CD4-positive, alpha-beta T cell (primary cell): ENCODE data around the gene SSH3. TPM values are rescaled to one million over a fixed set of nuclear protein-coding genes. Genes with fewer than 3 reads are reported as not detected.

Experiments
- ATAC-seq: fragments of 200-7000 bp; cut with Tn5 transposase; one replicate; pipeline ENCODE4 v1.10.0; 2022; ENCODE audit warnings: mild to moderate bottlenecking; ENCODE audit not compliant: poor library complexity
- CTCF ChIA-PET: fragments of 350-600 bp; sonication (Branson Sonifier 250); formaldehyde crosslinking; loops from one replicate; lab custom pipeline; 2021; ENCODE audit warnings: antibody characterized with exemption, inconsistent platforms; lab: Charles Lee
- POLR2A ChIA-PET: fragments of 350-600 bp; sonication (Branson Sonifier 250); formaldehyde crosslinking; loops from one replicate; lab custom pipeline; 2021; ENCODE audit warnings: antibody characterized with exemption, inconsistent platforms; lab: Charles Lee
- DNase-seq, 14 experiments: peaks; one replicate each; pipeline ENCODE4 v3.0.0-alpha.2; 2013 to 2020; ENCODE audit warnings: mixed read lengths in 2 of 14
- H3K27ac ChIP-seq, 2 donors: one replicate each; pipeline versions ENCODE4 v1.5.1 to v1.7.0; 2013; ENCODE audit warnings: low read length in 2 of 2, low read depth in 1 of 2, mild to moderate bottlenecking in 1 of 2
- H3K27me3 ChIP-seq, 2 experiments: 1 replicate in 1 of 2; 2 replicates in 1 of 2; pipeline versions ENCODE4 v1.6.1 to v1.7.0; 2013; ENCODE audit warnings: low read length in 2 of 2, control low read depth in 1 of 2, mild to moderate bottlenecking in 1 of 2, moderate library complexity in 1 of 2; ENCODE audit not compliant: insufficient read depth in 2 of 2, control insufficient read depth in 1 of 2
- H3K36me3 ChIP-seq: one replicate; pipeline ENCODE4 v1.6.1; 2013; ENCODE audit warnings: low read length, control low read depth; ENCODE audit not compliant: insufficient read depth
- H3K4me1 ChIP-seq: one replicate; pipeline ENCODE4 v1.6.1; 2013; ENCODE audit warnings: low read length, control low read depth; ENCODE audit not compliant: insufficient read depth
- H3K4me3 ChIP-seq: one replicate; pipeline ENCODE4 v1.5.1; 2013; ENCODE audit warnings: mild to moderate bottlenecking, low read length, moderate library complexity
- H3K9me3 ChIP-seq, 2 experiments: 1 replicate in 1 of 2; 2 replicates in 1 of 2; pipeline versions ENCODE4 v1.6.1 to v1.7.0; 2013; ENCODE audit warnings: low read length in 2 of 2, mild to moderate bottlenecking in 2 of 2, control low read depth in 1 of 2, moderate library complexity in 1 of 2; ENCODE audit not compliant: control insufficient read depth in 1 of 2, insufficient read depth in 1 of 2
- H3K27ac Mint-ChIP-seq: one replicate; pipeline ENCODE4 v1.8.0; 2020; ENCODE audit warnings: mixed read lengths
- H3K27me3 Mint-ChIP-seq: one replicate; pipeline ENCODE4 v1.8.0; 2021; ENCODE audit warnings: mixed read lengths
- H3K36me3 Mint-ChIP-seq: one replicate; pipeline ENCODE4 v1.8.0; 2021; ENCODE audit warnings: low read depth, mixed read lengths
- H3K4me1 Mint-ChIP-seq: one replicate; pipeline ENCODE4 v1.8.0; 2021; ENCODE audit warnings: low read depth, mixed read lengths
- H3K4me3 Mint-ChIP-seq: one replicate; pipeline ENCODE4 v1.8.0; 2020; ENCODE audit warnings: mild to moderate bottlenecking, mixed read lengths
- H3K9me3 Mint-ChIP-seq: one replicate; pipeline ENCODE4 v1.8.0; 2020; ENCODE audit warnings: mixed read lengths
- intact Hi-C, 2 experiments: fragments of 100-400 bp; cut with DNase I in 1 of 2; cut with micrococcal nuclease in 1 of 2; formaldehyde crosslinking; loops; one replicate each; pipeline versions ENCODE4 v1.15.1 to v1.9.0; 2023 to 2025; cut with DNase I, micrococcal nuclease
- total RNA-seq, 174 experiments: library from RNA in 2 of 174; stranded (reverse) in 2 of 174; gene quantifications; one replicate each; pipeline ENCODE4 v1.2.3 and lab custom pipeline; 2021 to 2026
- TF ChIP-seq, protein P1 (sequence below): fragments of 200-600 bp; IDR thresholded peaks from one replicate; pipeline ENCODE4 v1.8.0; 2022; ENCODE audit warnings: antibody characterized with exemption, mild to moderate bottlenecking

The SSH3 gene
- total RNA-seq, 2 experiments from 2014 or later: 8.5 to 8.8 TPM

DNA sequence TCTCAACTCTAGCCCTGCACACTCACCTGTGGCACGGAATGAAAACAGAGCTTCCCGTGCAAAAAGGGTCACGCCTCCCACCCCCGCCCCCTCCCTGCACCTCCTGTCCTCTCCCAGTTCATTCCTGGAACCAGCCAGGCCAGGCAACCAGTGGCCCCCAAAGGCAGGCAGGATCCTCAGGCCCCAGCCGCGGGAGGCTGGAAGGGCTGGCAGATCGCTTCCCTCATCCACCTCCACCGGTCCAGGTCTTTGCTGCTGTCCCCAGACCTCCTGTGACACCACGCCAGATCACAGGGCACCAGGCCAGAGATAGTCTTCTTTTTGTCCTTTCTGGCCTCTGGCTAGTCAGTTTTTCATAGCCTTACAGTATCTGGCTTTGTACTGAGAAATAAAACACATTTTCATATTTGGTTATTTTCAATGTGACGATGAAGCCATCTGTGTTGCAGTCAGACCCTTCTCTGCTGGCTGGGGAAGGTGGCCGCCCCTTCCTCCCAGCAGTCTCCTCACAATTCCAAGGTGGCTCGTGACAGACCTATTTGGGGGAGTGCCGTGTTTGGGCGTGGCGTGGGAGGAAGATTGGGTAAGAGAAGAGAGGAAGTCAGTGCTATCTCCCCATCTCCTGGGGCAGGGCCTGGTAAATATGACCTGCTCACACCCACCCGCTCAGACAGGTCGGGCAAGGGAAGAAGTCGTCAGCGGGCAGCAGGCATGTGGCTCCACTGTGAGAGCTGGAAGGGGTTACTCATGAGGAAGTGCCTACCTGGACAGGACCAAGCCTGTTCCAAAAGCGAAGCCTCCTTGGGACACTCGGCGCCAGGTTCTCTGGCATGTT, 9.1 kb downstream of the SSH3 start:
- intact Hi-C loops: no loop called here
- no peaks in the 10 kb centered on the region for H3K9me3 Mint-ChIP-seq
- ATAC-seq (peak; percentile 35), DNase-seq (peak in 12 of 14 experiments; percentile 15 to 75 (median 44))
- TF ChIP-seq, protein P1, sequence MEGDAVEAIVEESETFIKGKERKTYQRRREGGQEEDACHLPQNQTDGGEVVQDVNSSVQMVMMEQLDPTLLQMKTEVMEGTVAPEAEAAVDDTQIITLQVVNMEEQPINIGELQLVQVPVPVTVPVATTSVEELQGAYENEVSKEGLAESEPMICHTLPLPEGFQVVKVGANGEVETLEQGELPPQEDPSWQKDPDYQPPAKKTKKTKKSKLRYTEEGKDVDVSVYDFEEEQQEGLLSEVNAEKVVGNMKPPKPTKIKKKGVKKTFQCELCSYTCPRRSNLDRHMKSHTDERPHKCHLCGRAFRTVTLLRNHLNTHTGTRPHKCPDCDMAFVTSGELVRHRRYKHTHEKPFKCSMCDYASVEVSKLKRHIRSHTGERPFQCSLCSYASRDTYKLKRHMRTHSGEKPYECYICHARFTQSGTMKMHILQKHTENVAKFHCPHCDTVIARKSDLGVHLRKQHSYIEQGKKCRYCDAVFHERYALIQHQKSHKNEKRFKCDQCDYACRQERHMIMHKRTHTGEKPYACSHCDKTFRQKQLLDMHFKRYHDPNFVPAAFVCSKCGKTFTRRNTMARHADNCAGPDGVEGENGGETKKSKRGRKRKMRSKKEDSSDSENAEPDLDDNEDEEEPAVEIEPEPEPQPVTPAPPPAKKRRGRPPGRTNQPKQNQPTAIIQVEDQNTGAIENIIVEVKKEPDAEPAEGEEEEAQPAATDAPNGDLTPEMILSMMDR: no peak
- ChIA-PET CTCF (interaction anchor here (1.2 kb wide), 1 partner anchor 33 kb away, joined by 4 read pairs; no protein-coding TSS in a partner anchor), POLR2A (interaction anchor here (0.8 to 5.9 kb wide), 5 partner anchors 9 to 72 kb away, joined by 3 to 61 read pairs (median 10); partner anchors contain the start of genes ANKRD13D, GRK2 and SSH3)
- peaks cover under 1% of the 10 kb centered on the region for H3K36me3 Mint-ChIP-seq
- Histone ChIP-seq H3K4me3 (no peak overlapping the region), H3K27ac (peak overlapping the region; percentile 33 to 75), H3K4me1 (peaks cover 58% of the 10 kb centered on the region), H3K36me3 (peaks cover 5% of the 10 kb centered on the region), H3K9me3 (no peaks in the 10 kb centered on the region), H3K27me3 (no peaks in the 10 kb centered on the region)
- H3K27me3 Mint-ChIP-seq: no peaks in the 10 kb centered on the region
- peak overlapping the region; percentile 27 for H3K4me3 Mint-ChIP-seq
- H3K4me1 Mint-ChIP-seq: peaks cover 44% of the 10 kb centered on the region
- H3K27ac Mint-ChIP-seq: peak overlapping the region; percentile 80

DNA sequence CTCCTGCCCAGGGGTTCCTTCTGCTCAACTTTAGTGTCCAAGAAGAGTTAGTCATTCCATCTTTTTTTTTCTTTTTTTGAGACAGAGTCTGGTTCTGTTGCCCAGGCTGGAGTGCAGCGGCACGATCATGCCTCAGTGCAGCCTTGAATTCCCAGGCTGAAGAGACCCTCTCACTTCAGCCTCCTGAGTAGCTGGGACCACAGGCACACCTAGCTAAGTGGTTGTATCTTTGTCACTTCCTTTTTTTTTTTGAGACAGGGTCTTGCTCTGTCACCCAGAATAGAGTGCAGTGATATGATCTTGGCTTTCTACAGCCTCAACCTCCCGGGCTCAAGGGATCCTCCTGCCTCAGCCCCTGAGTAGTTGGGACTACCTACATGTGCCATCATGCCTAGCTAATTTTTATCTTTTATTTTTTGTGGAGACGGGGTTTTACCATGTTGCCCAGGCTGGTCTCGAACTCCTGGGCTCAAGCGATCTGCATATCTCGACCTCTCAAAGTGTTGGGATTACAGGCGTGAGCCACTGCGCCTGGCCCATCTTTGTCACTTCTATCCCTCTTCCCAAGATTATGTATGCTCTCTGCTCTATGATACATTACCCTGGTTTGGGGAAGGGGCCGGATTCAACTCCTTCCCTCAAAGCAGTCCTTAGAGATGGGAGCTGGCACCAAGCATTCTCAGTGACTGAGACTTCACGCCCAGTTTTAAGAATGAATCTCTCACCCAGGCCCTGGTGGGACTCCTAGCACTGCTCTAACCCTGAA, 10.0 kb downstream of the SSH3 start:
- intact Hi-C loops: no loop called here
- Histone ChIP-seq H3K27ac (peak overlapping the region; percentile 33 to 75), H3K27me3 (no peaks in the 10 kb centered on the region), H3K4me1 (peaks cover 63% of the 10 kb centered on the region), H3K4me3 (no peak overlapping the region), H3K36me3 (peaks cover 5% of the 10 kb centered on the region), H3K9me3 (no peaks in the 10 kb centered on the region)
- no peak for DNase-seq
- no peak for ATAC-seq
- no peaks in the 10 kb centered on the region for H3K27me3 Mint-ChIP-seq
- TF ChIP-seq, protein P1: no peak
- POLR2A ChIA-PET: interaction anchor here (0.8 to 5.9 kb wide), 5 partner anchors 10 to 73 kb away, joined by 3 to 61 read pairs (median 10); partner anchors contain the start of genes ANKRD13D, GRK2 and SSH3
- H3K4me3 Mint-ChIP-seq: peak overlapping the region; percentile 25
- CTCF ChIA-PET: interaction anchor here (0.7 to 1.4 kb wide), 3 partner anchors 33 to 51 kb away, joined by 3 to 5 read pairs (median 4); no protein-coding TSS in a partner anchor
- peaks cover 51% of the 10 kb centered on the region for H3K4me1 Mint-ChIP-seq
- no peaks in the 10 kb centered on the region for H3K9me3 Mint-ChIP-seq
- H3K27ac Mint-ChIP-seq: peak overlapping the region; percentile 80
- H3K36me3 Mint-ChIP-seq: peaks cover 6% of the 10 kb centered on the region

DNA sequence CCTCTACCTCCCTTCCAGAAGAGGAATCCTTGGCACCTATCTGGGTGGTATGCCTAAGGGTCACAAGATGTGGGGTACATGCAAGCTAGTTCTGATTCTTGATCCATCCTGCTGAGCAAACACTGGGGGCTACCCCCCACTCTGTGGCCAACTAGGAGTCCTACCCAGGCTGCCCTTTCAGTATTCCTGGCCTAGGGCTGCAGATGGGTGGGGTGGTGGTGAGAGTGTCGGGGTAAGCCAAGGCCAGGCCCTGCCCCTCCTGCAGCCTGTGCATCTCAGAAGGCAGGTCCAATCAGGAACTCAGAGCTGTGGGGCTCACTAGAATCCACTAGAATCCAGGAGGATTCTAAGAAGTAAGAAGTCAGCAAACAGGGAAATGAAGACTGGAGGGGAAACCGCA, 10.9 kb downstream of the SSH3 start:
- Histone ChIP-seq H3K4me3 (no peak overlapping the region), H3K27me3 (no peaks in the 10 kb centered on the region), H3K9me3 (no peaks in the 10 kb centered on the region), H3K4me1 (peaks cover 61% of the 10 kb centered on the region), H3K27ac (no peak overlapping the region), H3K36me3 (peaks cover 5% of the 10 kb centered on the region)
- Mint-ChIP-seq H3K4me1 (peaks cover 57% of the 10 kb centered on the region), H3K36me3 (peaks cover 6% of the 10 kb centered on the region), H3K27me3 (no peaks in the 10 kb centered on the region), H3K27ac (peak overlapping the region; percentile 38), H3K4me3 (peak overlapping the region; percentile 60), H3K9me3 (no peaks in the 10 kb centered on the region)
- no peak for DNase-seq
- ATAC-seq: no peak
- CTCF ChIA-PET: interaction anchor here (0.7 to 2.1 kb wide), 3 partner anchors 47 to 52 kb away, joined by 3 to 5 read pairs (median 4); partner anchors contain the start of gene GRK2
- POLR2A ChIA-PET: interaction anchor here (1.8 to 5.9 kb wide), 5 partner anchors 11 to 52 kb away, joined by 6 to 61 read pairs (median 10); partner anchors contain the start of genes ANKRD13D, GRK2 and SSH3
- TF ChIP-seq, protein P1: no peak
- intact Hi-C loops: no loop called here
